Urinary bladder (tissue), 4 donors: ENCODE measurements around the gene LAMC1. TPM values are rescaled to one million over a fixed set of nuclear protein-coding genes. Genes with fewer than 3 reads are reported as not detected.
A peak's percentile ranks its signal among the peaks of the same experiment; 100 is the strongest.

Source experiments
- DNase-seq: peaks from one replicate; pipeline ENCODE4 v3.0.0-alpha.2; 2015; ENCODE audit errors: extremely low spot score
- H3K27ac ChIP-seq: one replicate; pipeline ENCODE4 v1.5.1; 2013; ENCODE audit warnings: low read depth, mild to moderate bottlenecking, moderate library complexity
- H3K36me3 ChIP-seq: one replicate; pipeline ENCODE4 v1.6.1; 2013; ENCODE audit warnings: mild to moderate bottlenecking, moderate library complexity; ENCODE audit not compliant: insufficient read depth
- H3K4me1 ChIP-seq: one replicate; pipeline ENCODE4 v1.6.1; 2013; ENCODE audit warnings: mild to moderate bottlenecking, moderate library complexity; ENCODE audit not compliant: insufficient read depth
- H3K4me3 ChIP-seq: one replicate; pipeline ENCODE4 v1.5.1; 2013; ENCODE audit warnings: low read depth, low read length
- WGBS: extraction: QIAGEN DNeasy Blood & Tissue Kit; methylation state at CpG from one replicate; pipeline ENCODE4 v1.1.7; 2013; 5-methylcytosine and 5-hydroxymethylcytosine counted together
- polyA plus RNA-seq: library from polyadenylated mRNA; stranded (reverse); fragments of 200-250 nt; gene quantifications from one replicate; pipeline ENCODE4 v1.2.3, GENCODE V29; 2013
- small RNA-seq: library from RNA; depleted of rRNA; stranded (forward); fragments of <200 nt; gene quantifications from one replicate; pipeline ENCODE3, GENCODE V24; 2014
- total RNA-seq: library from RNA; depleted of rRNA; stranded (reverse); fragments of >200 nt; gene quantifications from one replicate; pipeline ENCODE4 v1.2.3, GENCODE V29; 2014
- donor health status: healthy with polysubstance abuse.
- donor health status: healthy.

LAMC1 gene
- total and polyA plus RNA-seq, 2 donors = 178 to 279 TPM

DNA sequence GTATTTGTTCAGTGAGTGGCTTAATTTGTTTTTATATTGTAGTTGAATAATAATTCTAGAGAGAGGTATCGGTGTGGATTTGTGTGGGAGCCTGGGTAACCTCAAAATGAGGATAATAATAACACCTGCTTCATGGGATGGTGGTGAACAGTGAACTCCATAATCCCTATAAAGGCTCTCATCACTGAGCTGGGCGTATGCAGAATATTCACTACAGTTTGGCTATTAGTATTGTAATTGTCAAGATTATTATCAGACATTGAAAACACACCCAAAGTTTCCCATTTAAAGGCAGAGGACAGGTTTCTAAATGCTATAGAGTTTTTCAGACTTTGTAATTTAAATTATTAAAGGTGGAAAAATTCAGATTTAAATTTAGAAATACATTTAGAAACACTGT, 155.8 kb downstream of the LAMC1 start:
- no peak overlapping the region for H3K4me3 ChIP-seq
- WGBS = 83% methylated on average over 2 of the region's 2 CpGs
- H3K4me1 ChIP-seq = no peaks in the 10 kb centered on the region
- DNase-seq = no peak
- no peak overlapping the region for H3K27ac ChIP-seq
- H3K36me3 ChIP-seq = no peaks in the 10 kb centered on the region

DNA sequence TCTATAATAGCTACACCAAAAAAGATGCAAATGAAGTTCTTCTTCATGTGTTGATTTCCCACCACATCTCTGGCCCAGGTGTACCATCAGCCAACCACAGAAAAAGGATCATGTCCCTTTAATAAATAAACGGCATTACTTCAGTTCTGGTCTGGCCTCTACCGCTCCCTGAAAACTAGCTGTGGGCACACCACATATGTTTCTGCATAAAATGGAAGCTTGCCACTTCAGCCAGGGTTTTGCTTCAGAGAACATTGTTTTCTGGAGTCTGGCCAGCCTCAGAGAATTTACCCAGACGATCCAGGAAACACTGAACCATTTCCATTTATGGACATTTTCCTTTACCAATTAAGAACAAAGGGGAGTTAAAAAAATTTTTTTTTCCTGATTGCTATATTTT, 157.0 kb downstream of the LAMC1 start:
- Histone ChIP-seq H3K27ac (no peak overlapping the region), H3K4me1 (no peaks in the 10 kb centered on the region), H3K4me3 (no peak overlapping the region), H3K36me3 (no peaks in the 10 kb centered on the region)
- peak; percentile 66 for DNase-seq
- WGBS = 4% methylated on average over 3 of the region's 3 CpGs

DNA sequence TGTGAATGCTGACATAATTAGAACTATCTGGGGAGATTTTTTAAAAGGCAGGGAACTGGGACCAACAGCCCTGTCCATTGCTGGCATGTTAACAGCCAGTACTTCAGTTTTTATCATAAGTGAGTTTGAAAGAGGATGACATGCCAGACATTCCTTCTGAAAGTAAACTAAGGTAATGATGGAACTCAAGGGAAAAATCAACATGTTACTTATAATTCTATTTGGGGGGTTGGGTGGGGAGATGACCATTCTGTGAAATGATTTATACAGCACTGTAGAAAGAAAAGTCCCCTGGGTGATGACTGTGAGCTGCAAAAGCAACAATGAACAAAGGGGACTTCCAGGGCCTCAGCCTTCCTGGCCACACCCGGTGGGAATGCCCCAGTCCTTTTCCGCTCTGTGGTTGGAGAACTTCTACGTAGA, 157.4 kb downstream of the LAMC1 start:
- Histone ChIP-seq H3K36me3 (no peaks in the 10 kb centered on the region), H3K4me3 (no peak overlapping the region), H3K4me1 (no peaks in the 10 kb centered on the region), H3K27ac (no peak overlapping the region)
- 47% methylated on average over 3 of the region's 3 CpGs for WGBS
- no peak for DNase-seq

DNA sequence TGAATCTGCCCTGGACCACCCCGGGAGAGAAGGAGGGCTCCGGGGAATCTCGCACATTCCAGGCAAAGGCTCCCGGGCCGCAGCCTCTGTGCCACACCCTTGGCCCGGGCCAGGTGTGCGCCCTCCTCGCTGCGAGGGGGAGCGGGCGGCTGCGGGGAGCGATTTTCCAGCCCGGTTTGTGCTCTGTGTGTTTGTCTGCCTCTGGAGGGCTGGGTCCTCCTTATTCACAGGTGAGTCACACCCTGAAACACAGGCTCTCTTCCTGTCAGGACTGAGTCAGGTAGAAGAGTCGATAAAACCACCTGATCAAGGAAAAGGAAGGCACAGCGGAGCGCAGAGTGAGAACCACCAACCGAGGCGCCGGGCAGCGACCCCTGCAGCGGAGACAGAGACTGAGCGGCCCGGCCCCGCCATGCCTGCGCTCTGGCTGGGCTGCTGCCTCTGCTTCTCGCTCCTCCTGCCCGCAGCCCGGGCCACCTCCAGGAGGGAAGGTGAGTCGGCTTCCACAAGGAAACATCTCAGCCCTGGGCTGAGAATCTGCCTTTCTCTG, 162.8 kb downstream of the LAMC1 start, which contains the start of gene LAMC2:
Gene LAMC2 (plus strand): TSS at position 324 of the 550 bp plus-strand sequence. CDS start 89 bp downstream, at position 413.
- no peak within 1 kb of the TSS for H3K27ac ChIP-seq
- 22% methylated on average over 30 of the region's 30 CpGs for WGBS
- no peak for DNase-seq
- H3K4me3 ChIP-seq = peak within 1 kb of the TSS; percentile 3
- H3K4me1 ChIP-seq = no peaks in the 10 kb centered on the region
- no peaks in the 10 kb centered on the region for H3K36me3 ChIP-seq

DNA sequence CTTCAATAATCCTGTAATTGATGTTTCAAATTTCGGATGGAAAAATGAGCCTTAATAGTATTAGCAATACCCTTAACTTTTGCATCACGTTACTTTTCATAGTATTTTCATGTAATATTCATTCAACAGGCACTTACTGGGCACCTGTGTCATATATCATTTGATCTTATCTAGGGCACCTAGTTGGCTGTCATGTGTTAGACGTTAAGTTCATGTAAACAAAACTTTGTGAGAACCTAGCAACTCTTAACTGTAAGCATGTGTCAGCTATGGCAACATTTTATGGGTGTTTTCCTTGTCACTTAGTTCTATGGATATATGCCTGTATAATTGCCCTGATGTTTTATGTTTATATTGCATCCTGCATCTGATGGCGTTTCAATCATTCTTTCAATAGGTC, 163.6 kb downstream of the LAMC1 start:
- no peak for DNase-seq
- Histone ChIP-seq H3K36me3 (no peaks in the 10 kb centered on the region), H3K27ac (no peak overlapping the region), H3K4me1 (no peaks in the 10 kb centered on the region), H3K4me3 (no peak overlapping the region)
- 73% methylated on average over 4 of the region's 4 CpGs for WGBS

DNA sequence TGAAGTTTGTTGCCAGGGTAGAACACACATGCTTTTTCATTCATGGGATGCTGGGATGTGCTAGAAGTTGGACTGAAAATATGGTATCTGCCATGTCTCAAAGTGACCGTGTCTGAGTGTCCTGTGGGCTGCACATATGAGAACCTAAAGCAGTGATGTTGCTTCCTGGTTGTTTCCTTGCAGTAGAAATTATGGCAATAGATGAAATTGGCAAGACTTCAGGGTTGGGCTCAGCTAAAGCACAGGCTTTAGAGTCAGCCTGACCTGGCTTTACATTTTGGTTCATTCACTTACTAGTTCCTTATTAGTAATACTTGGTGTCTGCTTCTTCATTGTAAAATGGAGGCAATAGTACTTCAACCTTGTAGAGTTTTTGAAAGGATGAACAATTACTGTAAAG, 165.0 kb downstream of the LAMC1 start:
- WGBS = 81% methylated on average over 1 of the region's 1 CpG
- Histone ChIP-seq H3K36me3 (no peaks in the 10 kb centered on the region), H3K4me3 (no peak overlapping the region), H3K27ac (no peak overlapping the region), H3K4me1 (no peaks in the 10 kb centered on the region)
- DNase-seq = no peak

DNA sequence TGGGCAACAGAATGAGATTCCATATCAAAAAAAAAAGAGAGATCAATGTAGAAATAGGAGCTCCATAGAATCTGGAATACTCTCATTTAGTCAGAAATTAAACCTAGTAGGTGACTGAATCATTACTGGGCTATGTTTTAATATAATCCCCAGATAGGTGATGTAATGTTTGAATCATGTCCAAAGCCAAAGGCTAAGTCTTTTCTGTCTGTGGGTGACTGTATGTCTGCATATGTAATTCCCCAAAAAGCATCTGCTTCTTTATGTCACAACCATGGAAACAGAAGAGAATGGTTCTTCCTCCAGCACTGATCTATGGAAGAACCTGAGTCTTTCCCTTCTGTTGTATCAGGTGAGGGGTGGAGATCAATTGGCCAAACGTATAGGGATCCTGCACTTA, 168.6 kb downstream of the LAMC1 start:
- no peaks in the 10 kb centered on the region for H3K4me1 ChIP-seq
- H3K4me3 ChIP-seq = no peak overlapping the region
- H3K36me3 ChIP-seq = no peaks in the 10 kb centered on the region
- no peak overlapping the region for H3K27ac ChIP-seq
- 66% methylated on average over 1 of the region's 1 CpG for WGBS
- DNase-seq = no peak

DNA sequence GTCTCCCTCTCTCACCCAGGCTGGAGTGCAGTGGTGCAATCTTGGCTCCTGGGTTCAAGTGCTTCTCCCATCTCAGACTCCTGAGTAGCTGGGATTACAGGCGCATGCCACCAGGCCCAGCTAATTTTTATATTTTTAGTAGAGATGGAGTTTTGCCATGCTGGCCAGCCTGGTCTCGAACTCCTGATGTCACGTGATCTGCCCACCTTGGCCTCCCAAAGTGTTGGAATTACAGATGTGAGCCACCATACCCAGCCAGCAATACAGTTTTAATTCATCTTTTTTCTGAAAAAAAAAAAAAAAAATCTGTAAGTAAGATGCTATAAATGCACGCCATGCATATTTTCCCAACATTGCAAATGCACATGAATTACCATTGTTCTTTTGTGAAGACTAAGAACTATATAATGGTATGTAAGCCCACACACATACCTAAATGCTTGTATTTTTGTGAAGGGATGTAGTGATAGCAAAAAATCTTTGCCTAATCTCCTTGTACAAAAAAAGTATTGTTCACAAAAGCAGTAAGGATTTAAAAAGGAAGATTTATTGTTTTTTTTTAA, 170.8 kb downstream of the LAMC1 start:
- WGBS = 95% methylated on average over 4 of the region's 4 CpGs
- Histone ChIP-seq H3K4me3 (no peak overlapping the region), H3K36me3 (no peaks in the 10 kb centered on the region), H3K4me1 (no peaks in the 10 kb centered on the region), H3K27ac (no peak overlapping the region)
- DNase-seq = no peak

DNA sequence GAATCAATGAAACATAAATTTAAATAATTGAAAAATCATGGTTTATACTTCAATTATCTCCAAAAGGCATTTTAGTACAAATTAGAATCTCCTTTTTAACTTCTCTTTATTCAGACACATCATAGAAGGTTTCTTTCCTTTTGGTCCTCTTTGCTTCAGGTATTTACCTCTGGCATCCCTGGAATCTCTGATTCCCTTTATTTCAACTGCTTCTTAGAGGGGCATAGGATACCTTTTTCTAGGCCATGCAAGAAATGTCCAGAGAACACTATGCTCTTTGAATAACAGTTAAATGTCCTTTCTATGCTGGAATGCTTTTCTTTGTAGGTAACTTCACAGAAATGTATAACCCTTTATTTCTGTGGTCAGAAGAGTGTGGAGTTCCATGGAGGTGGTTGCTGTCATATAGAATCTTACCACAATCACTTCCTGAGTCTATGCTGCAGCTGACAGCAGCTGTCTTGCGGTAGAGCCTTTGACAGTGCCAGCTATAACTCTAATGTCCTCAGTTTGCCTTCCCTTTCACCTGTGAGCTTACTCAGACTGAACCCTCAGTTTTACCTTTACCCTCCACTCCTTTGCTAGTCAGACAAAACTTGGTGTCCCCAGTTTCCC, 171.4 kb downstream of the LAMC1 start:
- Histone ChIP-seq H3K27ac (no peak overlapping the region), H3K4me1 (no peaks in the 10 kb centered on the region), H3K36me3 (no peaks in the 10 kb centered on the region), H3K4me3 (no peak overlapping the region)
- no peak for DNase-seq
- WGBS = 71% methylated on average over 1 of the region's 1 CpG

DNA sequence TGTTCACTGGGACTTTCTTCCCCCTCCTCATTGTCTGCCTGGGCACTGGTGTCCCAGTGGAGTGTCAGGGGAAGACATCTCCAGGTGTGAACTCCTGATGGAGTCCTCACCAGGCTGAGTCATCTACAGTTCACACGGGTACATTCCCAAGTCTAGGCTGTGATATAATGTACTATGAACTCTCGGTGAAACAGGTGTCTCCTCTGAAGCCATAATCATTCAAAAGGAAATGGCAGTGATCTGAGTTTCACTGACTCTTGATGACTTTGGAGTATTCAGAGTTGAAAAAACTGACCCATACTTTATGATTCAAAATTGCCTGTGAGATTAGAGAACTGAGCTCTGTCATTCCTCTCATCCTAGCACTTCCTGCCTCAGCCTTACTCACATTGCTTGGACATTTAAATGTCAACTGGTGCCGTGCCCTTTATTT, 171.9 kb downstream of the LAMC1 start:
- H3K4me3 ChIP-seq = no peak overlapping the region
- no peak overlapping the region for H3K27ac ChIP-seq
- no peaks in the 10 kb centered on the region for H3K36me3 ChIP-seq
- no peak for DNase-seq
- H3K4me1 ChIP-seq = no peaks in the 10 kb centered on the region
- WGBS = 56% methylated on average over 3 of the region's 3 CpGs

Small RNAs within 50 kb of the gene (small RNA-seq; reads per million reads assigned to genes)
- gene RNU6-41P = not detected

Other genes starting within 250 kb of the LAMC1 start
- 10.5 TPM for gene NPL, start 233.6 kb upstream of the LAMC1 start, total RNA-seq
- gene NPL, start 233.6 kb upstream of the LAMC1 start, polyA plus RNA-seq = 6.7 TPM
- gene DHX9, start 184.1 kb upstream of the LAMC1 start, total RNA-seq = 188 TPM
- gene DHX9, start 184.1 kb upstream of the LAMC1 start, polyA plus RNA-seq = 79.1 TPM
- gene SHCBP1L, start 70.3 kb upstream of the LAMC1 start, total RNA-seq = 0.85 TPM
- not detected for gene SHCBP1L, start 70.3 kb upstream of the LAMC1 start, polyA plus RNA-seq
- gene LAMC2, start 162.8 kb downstream of the LAMC1 start, total RNA-seq = 4.3 TPM
- gene LAMC2, start 162.8 kb downstream of the LAMC1 start, polyA plus RNA-seq = 2.5 TPM